Measurements from ENCODE around the gene PITHD1. TPM values are rescaled to one million over a fixed set of nuclear protein-coding genes. Genes with fewer than 3 reads are reported as not detected.

PITHD1 gene
- total RNA-seq, 4 donors from 2014 or later, result 36.7 to 40.6 (median 38.9) TPM

GRCh38 chr1:23836037-23836436 is 57.8 kb downstream of the PITHD1 start:
- in situ Hi-C loops (cut with MboI; ENCODE audit: low pct_ligation_motif_present in 1 of 4, low pct_unique_long_range_greater_than_20kb in 1 of 4, low sequenced_read_pairs in 3 of 4), result no loop called here
- TF ChIP-seq POLR2A (IDR thresholded peaks at IDR 0.05) (no peak), EP300 (IDR thresholded peaks at IDR 0.05; ENCODE audit: low read depth) (no peak), POLR2AphosphoS5 (IDR thresholded peaks at IDR 0.05) (no peak), CTCF (IDR thresholded peaks at IDR 0.05) (no peak)
- Histone ChIP-seq H3K9me3 (no peaks in the 10 kb centered on the region), H3K4me1 (peaks cover 0 to 13% (median 7%) of the 10 kb centered on the region in 4 donors), H3K27me3 (peaks cover 4% of the 10 kb centered on the region), H3K27ac (no peak overlapping the region), H3K4me3 (no peak overlapping the region), H3K36me3 (no peaks in the 10 kb centered on the region)
- no peak for DNase-seq
- intact Hi-C loops (cut with DNase I; ENCODE audit: low total_unique reads), result no loop called here
- 65 to 70% methylated on average over 3 of the region's 3 CpGs for WGBS, 2 donors (ENCODE audit: low coverage in 1 of 2)

Other genes with a start within 250 kb of the PITHD1 start
- 10 to 100 TPM in 2 of 4 donors, 1 to 10 TPM in 2; 6.7 to 11.6 (median 8.9) TPM for gene E2F2, start 247.2 kb upstream of the PITHD1 start, total RNA-seq
- 100 to 1,000 TPM; 174 to 363 (median 253) TPM for gene ID3, start 218.9 kb upstream of the PITHD1 start, total RNA-seq
- gene RPL11, start 86.6 kb upstream of the PITHD1 start, total RNA-seq, result 100 to 1,000 TPM; 382 to 822 (median 494) TPM
- gene ELOA, start 34.9 kb upstream of the PITHD1 start, total RNA-seq, result 10 to 100 TPM in 3 of 4 donors, 1 to 10 TPM in 1; 9.6 to 39.3 (median 33.2) TPM
- gene LYPLA2, start 12.7 kb downstream of the PITHD1 start, total RNA-seq, result 100 to 1,000 TPM in 1 of 4 donors, 10 to 100 TPM in 3; 23.1 to 110 (median 84.4) TPM
- gene GALE, start 22.3 kb downstream of the PITHD1 start, total RNA-seq, result 100 to 1,000 TPM in 2 of 4 donors, 10 to 100 TPM in 2; 28.5 to 166 (median 124) TPM
- 10 to 100 TPM; 59.8 to 83.4 (median 60.7) TPM for gene HMGCL, start 47.0 kb downstream of the PITHD1 start, total RNA-seq
- 100 to 1,000 TPM in 2 of 4 donors, 10 to 100 TPM in 2; 30.4 to 231 (median 92.9) TPM for gene FUCA1, start 89.9 kb downstream of the PITHD1 start, total RNA-seq
- 1 to 10 TPM in 2 of 4 donors, not detected in 2; 1.6 to 3.4 TPM for gene CNR2, start 134.9 kb downstream of the PITHD1 start, total RNA-seq
- gene PNRC2, start 181.4 kb downstream of the PITHD1 start, total RNA-seq, result 100 to 1,000 TPM in 2 of 4 donors, 10 to 100 TPM in 2; 98.0 to 136 (median 111) TPM
- 100 to 1,000 TPM in 1 of 4 donors, 10 to 100 TPM in 3; 58.4 to 140 (median 91.3) TPM for gene SRSF10, start 201.9 kb downstream of the PITHD1 start, total RNA-seq